GM13976 (cell line): ENCODE measurements around the gene GGT1.
A peak's percentile ranks its signal among the peaks of the same experiment; 100 is the strongest.
"Not testable (repeated sequence)": the region's sequence is repeated elsewhere in the genome, so short reads cannot be mapped to it uniquely, and the experiment has no call there.

ENCODE experiments used
- DNase-seq: peaks from one replicate; pipeline ENCODE4 v3.0.0; 2012; ENCODE audit warnings: low spot score
- CTCF ChIP-seq: IDR thresholded peaks from 2 replicates; pipeline ENCODE4 v1.5.1; 2012; ENCODE audit warnings: borderline replicate concordance, mild to moderate bottlenecking; ENCODE audit not compliant: insufficient read depth; ENCODE audit errors: extremely low read depth, missing control alignments, control extremely low read depth
- in situ Hi-C: fragments of 300-500 bp; cut with MboI; formaldehyde crosslinking; loops from one replicate; pipeline ENCODE4 v1.12.0; 2022; ENCODE audit warnings: low sequenced_read_pairs, mixed read lengths, inconsistent platforms; ENCODE audit not compliant: unreplicated experiment

Gene GGT1

GRCh38 chr22:24602847-24603769 is at the start of gene GGT1:
Gene GGT1 (plus strand): TSS chr22:24603193. CDS start chr22:24611082, 7,889 bp downstream.
- in situ Hi-C loops, DNase-seq: not testable (repeated sequence)

GRCh38 chr22:24553597-24554312 is 49.2 kb upstream of the GGT1 start:
- no peak for DNase-seq
- in situ Hi-C loops: no loop called here
- no peak for TF ChIP-seq CTCF

DNA sequence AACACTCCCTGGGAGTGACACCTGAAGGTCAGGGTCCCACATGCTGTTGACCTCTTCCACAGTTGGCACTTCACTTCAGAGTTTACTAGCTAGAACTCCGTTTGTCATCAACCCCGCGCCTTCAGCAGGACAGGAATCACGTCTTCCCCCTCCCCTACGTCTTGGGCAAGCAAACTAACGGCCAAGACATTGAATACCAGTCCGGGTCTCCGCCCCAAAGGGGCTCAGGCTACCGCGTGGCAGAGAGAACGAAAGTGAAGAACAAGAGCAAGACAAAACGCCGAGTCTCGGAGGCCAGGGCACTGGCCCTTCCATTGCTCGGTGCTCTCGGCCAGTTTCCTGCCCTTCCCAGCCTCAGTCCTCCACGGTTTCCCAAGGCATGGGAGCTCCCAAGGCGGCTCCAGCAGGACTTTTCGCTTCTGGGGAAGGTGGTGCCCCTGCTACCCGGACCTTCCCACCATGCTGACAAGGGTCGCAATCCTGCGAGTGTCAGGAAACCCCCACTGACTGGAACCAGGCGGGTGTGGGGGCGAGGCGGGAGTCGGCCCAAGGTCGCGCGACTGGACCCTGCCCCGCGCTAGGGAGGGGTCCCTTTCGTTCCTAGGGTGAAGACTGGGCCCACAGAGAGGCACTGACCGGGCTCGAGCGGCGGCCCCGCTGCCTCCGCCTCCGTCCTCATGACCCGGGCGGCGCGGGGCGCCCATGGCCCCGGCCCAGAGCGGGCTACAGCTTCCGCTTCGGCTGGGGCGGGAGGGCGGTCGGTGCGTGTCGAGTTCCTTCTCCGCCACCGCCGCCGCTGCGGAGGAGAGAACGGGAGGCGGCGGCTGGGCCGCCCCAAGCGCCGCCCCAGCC is 48.5 kb upstream of the GGT1 start, which contains the start of gene GUCD1:
GUCD1 (minus strand) TSS at position 826 of the 852 bp plus-strand sequence; CDS start at position 679, 147 bp downstream.
- in situ Hi-C loops: no loop called here
- no peak for TF ChIP-seq CTCF
- DNase-seq: no peak

DNA sequence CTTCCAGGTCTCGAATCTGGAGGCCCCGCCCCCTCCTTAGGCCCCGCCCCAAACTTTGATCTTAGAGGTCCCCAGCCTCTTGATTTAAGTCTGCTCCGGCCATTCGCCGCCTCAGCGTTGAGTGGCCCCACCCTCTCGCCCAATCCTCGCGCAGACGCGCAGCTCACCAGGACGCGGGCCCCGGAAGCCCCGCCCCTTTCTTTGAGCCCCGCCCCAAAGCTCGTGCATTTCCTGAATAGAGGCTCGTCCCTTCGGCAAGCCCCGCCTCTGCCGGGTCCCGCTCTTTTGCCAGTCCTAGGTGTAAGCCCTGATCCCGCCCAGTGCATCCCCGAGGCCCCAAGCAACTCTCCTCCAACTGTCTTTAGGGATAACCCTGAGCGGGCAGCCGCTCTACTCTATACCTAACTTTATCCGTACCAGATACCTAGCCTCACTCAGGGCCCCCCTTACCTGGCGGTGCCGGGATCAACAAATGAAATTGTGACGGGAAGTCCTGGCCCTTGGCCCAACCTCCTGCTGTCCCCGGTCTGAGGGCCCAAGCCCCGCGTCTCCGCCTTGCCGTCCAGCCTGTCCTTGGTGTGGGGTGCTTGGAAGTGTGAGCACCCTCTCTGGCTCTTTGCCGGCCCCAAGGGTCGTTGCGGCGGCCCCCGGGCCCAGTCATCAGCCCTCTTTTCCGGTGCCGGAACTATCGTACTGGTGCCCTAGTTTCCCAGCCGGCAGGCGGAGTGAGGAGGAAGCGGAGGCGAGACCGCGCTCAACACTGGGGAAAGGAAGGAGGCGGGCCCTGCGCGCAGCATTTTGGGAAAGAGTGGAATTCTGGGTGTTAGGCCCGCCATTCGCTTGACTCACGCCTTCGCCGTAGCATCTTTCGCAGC is 47.6 kb upstream of the GGT1 start, which contains the start of gene SNRPD3:
SNRPD3 (plus strand) TSS at position 835 of the 875 bp plus-strand sequence. CDS start 1,676 bp downstream, outside the sequence.
- in situ Hi-C loops: no loop called here
- TF ChIP-seq CTCF: no peak
- peak; percentile 100 for DNase-seq

DNA sequence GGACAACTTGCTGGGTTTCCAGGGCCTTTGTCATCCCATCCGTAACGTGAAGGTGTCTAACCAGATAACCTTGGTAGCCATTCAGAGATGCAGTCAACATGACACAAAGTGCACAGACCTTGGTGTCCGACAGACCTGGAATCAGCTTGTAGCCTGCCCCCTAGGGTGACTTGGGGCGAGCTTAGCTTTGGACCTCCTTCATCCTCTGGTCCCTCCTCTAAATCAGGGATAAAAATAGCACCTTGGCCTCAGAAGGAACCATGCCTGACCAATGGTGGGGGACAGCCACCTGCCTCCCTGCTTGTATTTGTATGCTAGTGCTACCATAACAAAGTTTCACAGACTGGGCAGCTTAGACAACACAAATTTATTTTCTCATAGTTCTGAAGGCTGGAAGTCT is 43.5 kb upstream of the GGT1 start:
- TF ChIP-seq CTCF: no peak
- in situ Hi-C loops: no loop called here
- DNase-seq: no peak

- TF ChIP-seq CTCF: no peak
- no peak for DNase-seq
- in situ Hi-C loops: no loop called here
Measured at GRCh38 chr22:24563246-24563645, 39.7 kb upstream of the GGT1 start.
